Stimulated activated naive CD8-positive, alpha-beta T cell treated with anti-CD3 and anti-CD28 coated beads, Interleukin-15, Interleukin-2, amounts not matched to agents 100 ng/mL and 50 ng/mL, for 24 hours (primary cell): ENCODE results near the gene SERPINB1.
"Not testable (repeated sequence)": the region's sequence is repeated elsewhere in the genome, so short reads cannot be mapped to it uniquely, and the experiment has no call there.

Experiments used
- H3K27ac Mint-ChIP-seq: one replicate; pipeline ENCODE4 v1.8.0; 2021; ENCODE audit warnings: mild to moderate bottlenecking, mixed read lengths
- H3K27me3 Mint-ChIP-seq: one replicate; pipeline ENCODE4 v1.8.0; 2021; ENCODE audit warnings: mixed read lengths
- H3K36me3 Mint-ChIP-seq: one replicate; pipeline ENCODE4 v1.8.0; 2021; ENCODE audit warnings: low read depth, mixed read lengths
- H3K4me1 Mint-ChIP-seq: one replicate; pipeline ENCODE4 v1.8.0; 2021; ENCODE audit warnings: low read depth, mixed read lengths
- H3K4me3 Mint-ChIP-seq: one replicate; pipeline ENCODE4 v1.8.0; 2021; ENCODE audit warnings: mild to moderate bottlenecking, mixed read lengths
- H3K9me3 Mint-ChIP-seq: one replicate; pipeline ENCODE4 v1.8.0; 2021; ENCODE audit warnings: mixed read lengths

SERPINB1 gene

GRCh38 chr6:2802521-2803060 is 39.1 kb downstream of the SERPINB1 start:
- no peak overlapping the region for H3K27ac Mint-ChIP-seq
- H3K36me3 Mint-ChIP-seq: peaks cover 5% of the 10 kb centered on the region
- no peaks in the 10 kb centered on the region for H3K27me3 Mint-ChIP-seq
- H3K4me3 Mint-ChIP-seq: no peak overlapping the region
- no peaks in the 10 kb centered on the region for H3K9me3 Mint-ChIP-seq
- H3K4me1 Mint-ChIP-seq: peaks cover 27% of the 10 kb centered on the region

GRCh38 chr6:2801687-2802086 is 40.0 kb downstream of the SERPINB1 start:
- H3K4me3 Mint-ChIP-seq, H3K27ac Mint-ChIP-seq, H3K27me3 Mint-ChIP-seq, H3K9me3 Mint-ChIP-seq, H3K36me3 Mint-ChIP-seq: not testable (repeated sequence)
- peaks cover 36% of the 10 kb centered on the region for H3K4me1 Mint-ChIP-seq

GRCh38 chr6:2800552-2801316 is 40.9 kb downstream of the SERPINB1 start:
- Mint-ChIP-seq H3K9me3 (no peaks in the 10 kb centered on the region), H3K27me3 (no peaks in the 10 kb centered on the region), H3K27ac (peak overlapping the region; percentile 83), H3K4me1 (peaks cover 41% of the 10 kb centered on the region), H3K36me3 (peaks cover 5% of the 10 kb centered on the region), H3K4me3 (no peak overlapping the region)

GRCh38 chr6:2799936-2800527 is 41.6 kb downstream of the SERPINB1 start:
- Mint-ChIP-seq H3K27ac (peak overlapping the region; percentile 83), H3K27me3 (no peaks in the 10 kb centered on the region), H3K4me3 (peak overlapping the region; percentile 58), H3K36me3 (peaks cover 5% of the 10 kb centered on the region), H3K4me1 (peaks cover 47% of the 10 kb centered on the region), H3K9me3 (no peaks in the 10 kb centered on the region)

- H3K4me1 Mint-ChIP-seq: peaks cover 58% of the 10 kb centered on the region
- H3K9me3 Mint-ChIP-seq: no peaks in the 10 kb centered on the region
- no peaks in the 10 kb centered on the region for H3K27me3 Mint-ChIP-seq
- no peak overlapping the region for H3K4me3 Mint-ChIP-seq
- H3K27ac Mint-ChIP-seq: no peak overlapping the region
- peaks cover 5% of the 10 kb centered on the region for H3K36me3 Mint-ChIP-seq
Measured at GRCh38 chr6:2798586-2799134, 43.0 kb downstream of the SERPINB1 start.

GRCh38 chr6:2797564-2798031 is 44.1 kb downstream of the SERPINB1 start:
- Mint-ChIP-seq H3K4me1 (peaks cover 68% of the 10 kb centered on the region), H3K4me3 (no peak overlapping the region), H3K9me3 (no peaks in the 10 kb centered on the region), H3K27ac (no peak overlapping the region), H3K27me3 (no peaks in the 10 kb centered on the region), H3K36me3 (peaks cover 9% of the 10 kb centered on the region)

GRCh38 chr6:2796861-2797260 is 44.8 kb downstream of the SERPINB1 start:
- Mint-ChIP-seq H3K4me1 (peaks cover 75% of the 10 kb centered on the region), H3K27me3 (no peaks in the 10 kb centered on the region), H3K4me3 (no peak overlapping the region), H3K36me3 (peaks cover 9% of the 10 kb centered on the region), H3K9me3 (no peaks in the 10 kb centered on the region), H3K27ac (no peak overlapping the region)

- Mint-ChIP-seq H3K4me1 (peaks cover 83% of the 10 kb centered on the region), H3K36me3 (peaks cover 12% of the 10 kb centered on the region), H3K27me3 (no peaks in the 10 kb centered on the region), H3K4me3 (no peak overlapping the region), H3K9me3 (no peaks in the 10 kb centered on the region), H3K27ac (no peak overlapping the region)
Measured at GRCh38 chr6:2795956-2796355, 45.7 kb downstream of the SERPINB1 start.

GRCh38 chr6:2795162-2795561 is 46.5 kb downstream of the SERPINB1 start:
- H3K9me3 Mint-ChIP-seq: no peaks in the 10 kb centered on the region
- H3K4me1 Mint-ChIP-seq: peaks cover 84% of the 10 kb centered on the region
- H3K27ac Mint-ChIP-seq: no peak overlapping the region
- H3K4me3 Mint-ChIP-seq: no peak overlapping the region
- no peaks in the 10 kb centered on the region for H3K27me3 Mint-ChIP-seq
- peaks cover 12% of the 10 kb centered on the region for H3K36me3 Mint-ChIP-seq

GRCh38 chr6:2794171-2794730 is 47.4 kb downstream of the SERPINB1 start:
- H3K4me1 Mint-ChIP-seq: peaks cover 75% of the 10 kb centered on the region
- peak overlapping the region; percentile 84 for H3K27ac Mint-ChIP-seq
- no peaks in the 10 kb centered on the region for H3K9me3 Mint-ChIP-seq
- H3K27me3 Mint-ChIP-seq: no peaks in the 10 kb centered on the region
- no peak overlapping the region for H3K4me3 Mint-ChIP-seq
- H3K36me3 Mint-ChIP-seq: peaks cover 7% of the 10 kb centered on the region

- no peaks in the 10 kb centered on the region for H3K27me3 Mint-ChIP-seq
- H3K27ac Mint-ChIP-seq: peak overlapping the region; percentile 84
- peaks cover 7% of the 10 kb centered on the region for H3K36me3 Mint-ChIP-seq
- H3K9me3 Mint-ChIP-seq: no peaks in the 10 kb centered on the region
- H3K4me3 Mint-ChIP-seq: peak overlapping the region; percentile 47
- peaks cover 74% of the 10 kb centered on the region for H3K4me1 Mint-ChIP-seq
Measured at GRCh38 chr6:2793534-2794151, 48.0 kb downstream of the SERPINB1 start.

- Mint-ChIP-seq H3K4me3 (no peak overlapping the region), H3K27me3 (no peaks in the 10 kb centered on the region), H3K4me1 (peaks cover 64% of the 10 kb centered on the region), H3K36me3 (peaks cover 14% of the 10 kb centered on the region), H3K9me3 (no peaks in the 10 kb centered on the region), H3K27ac (peak overlapping the region; percentile 84)
Measured at GRCh38 chr6:2792330-2793110, 49.1 kb downstream of the SERPINB1 start.

- Mint-ChIP-seq H3K4me3 (no peak overlapping the region), H3K36me3 (peaks cover 20% of the 10 kb centered on the region), H3K27ac (peak overlapping the region; percentile 85), H3K4me1 (peaks cover 55% of the 10 kb centered on the region), H3K27me3 (no peaks in the 10 kb centered on the region), H3K9me3 (no peaks in the 10 kb centered on the region)
Measured at GRCh38 chr6:2791450-2791974, 50.2 kb downstream of the SERPINB1 start.
